HG03378 (cell line): ENCODE measurements around the gene SLC29A3.

Source experiments
- ATAC-seq: cut with Tn5 transposase; IDR thresholded peaks from one replicate; pipeline ENCODE4 v1.9.1; 2021; ENCODE audit warnings: mild to moderate bottlenecking, moderate library complexity; ENCODE audit not compliant: unreplicated experiment

The SLC29A3 gene

DNA sequence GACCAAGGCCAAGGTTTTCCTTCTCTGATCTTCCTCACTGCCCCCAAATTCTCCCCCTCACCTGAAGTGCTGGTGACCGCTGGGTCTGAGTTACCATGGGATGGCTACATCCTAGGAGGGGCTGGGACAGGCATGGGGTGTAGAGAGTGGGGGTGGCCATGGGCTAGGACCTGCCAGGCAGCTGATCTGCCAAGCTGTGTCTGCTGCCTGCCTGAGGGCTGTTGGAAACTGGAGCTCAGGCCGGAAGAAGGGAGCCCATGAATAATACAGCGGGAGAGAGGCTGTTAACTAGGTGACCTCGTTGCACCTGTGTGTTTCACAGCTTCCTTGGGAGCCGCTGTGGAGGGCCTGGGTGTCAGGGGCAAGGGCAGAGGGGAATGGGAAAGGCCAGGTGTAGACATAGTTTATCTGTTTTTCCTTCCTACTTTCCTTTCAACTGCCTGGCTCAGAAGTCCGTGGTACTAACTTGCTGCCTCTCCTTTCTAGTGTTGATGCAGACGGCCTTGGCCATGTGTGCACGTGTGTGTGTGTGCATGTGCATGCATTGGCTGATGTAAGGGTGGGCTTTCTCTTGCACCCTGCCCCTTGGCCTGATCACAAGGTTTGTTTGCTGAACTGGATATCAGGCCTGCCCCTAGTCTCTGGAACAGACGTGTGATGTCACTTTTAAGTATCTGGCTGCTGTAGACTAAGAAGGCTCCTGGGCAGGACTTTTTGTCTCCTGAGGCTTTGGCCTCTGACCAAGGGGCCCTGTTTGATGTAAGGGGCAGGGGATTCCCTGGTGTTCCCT, 89.6 kb downstream of the SLC29A3 start:
- ATAC-seq, result no peak

DNA sequence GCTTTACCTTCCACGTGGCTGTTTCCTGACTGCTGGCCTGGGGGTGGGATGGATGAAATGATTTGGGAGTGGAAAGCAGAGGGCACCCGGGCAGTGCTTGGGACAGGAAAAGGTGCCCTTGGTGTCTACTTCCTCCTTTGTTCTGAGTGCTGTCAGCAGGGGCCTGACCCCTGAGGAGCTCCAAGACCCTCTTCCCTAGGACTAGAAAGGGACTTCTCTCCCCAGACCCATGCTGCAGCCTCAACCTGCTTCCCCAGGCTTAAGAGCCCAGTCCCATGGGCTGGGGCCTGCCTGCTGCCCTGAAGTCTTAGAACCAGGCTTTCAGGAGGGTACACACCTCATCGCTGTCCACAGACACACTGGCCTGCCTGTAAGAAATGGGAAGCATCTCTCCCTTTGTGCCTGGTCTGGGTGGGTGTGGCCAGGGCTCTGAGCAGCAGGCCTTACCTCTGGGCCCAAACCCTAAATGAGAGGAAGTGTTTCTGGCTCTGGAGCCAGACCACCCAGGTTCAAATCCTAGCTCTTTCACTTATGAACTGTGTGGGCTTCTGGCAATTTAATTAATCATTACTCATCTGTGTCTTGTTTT, 90.6 kb downstream of the SLC29A3 start:
- ATAC-seq, result no peak
